HG02943 (cell line): Measurements from ENCODE around the gene GNG12.
"Not testable (repeated sequence)": the region's sequence is repeated elsewhere in the genome, so short reads cannot be mapped to it uniquely, and the experiment has no call there.

Source experiments
- ATAC-seq: cut with Tn5 transposase; IDR thresholded peaks from one replicate; pipeline ENCODE4 v1.9.1; 2021; ENCODE audit warnings: mild to moderate bottlenecking, low read depth, moderate library complexity; ENCODE audit not compliant: unreplicated experiment

GNG12 gene

GRCh38 chr1:67666636-67667035 is 166.6 kb downstream of the GNG12 start:
- no peak for ATAC-seq

- ATAC-seq = not testable (repeated sequence)
These were observed 168.0 kb downstream of the GNG12 start for GRCh38 chr1:67665307-67665706.

GRCh38 chr1:67664048-67664447 is 169.2 kb downstream of the GNG12 start:
- no peak for ATAC-seq

- no peak for ATAC-seq
These were observed 170.4 kb downstream of the GNG12 start for GRCh38 chr1:67662884-67663283.

GRCh38 chr1:67659229-67659628 is 174.0 kb downstream of the GNG12 start:
- ATAC-seq = no peak

GRCh38 chr1:67657152-67657551 is 176.1 kb downstream of the GNG12 start:
- ATAC-seq = not testable (repeated sequence)

GRCh38 chr1:67655581-67655980 is 177.7 kb downstream of the GNG12 start:
- ATAC-seq = no peak

GRCh38 chr1:67653304-67653703 is 180.0 kb downstream of the GNG12 start:
- no peak for ATAC-seq

GRCh38 chr1:67652800-67653199 is 180.5 kb downstream of the GNG12 start:
- ATAC-seq = no peak
